SH-SY5Y (cell line): ENCODE measurements around the gene LGALS7B.

Experiments used
- GATA2 ChIP-seq: IDR thresholded peaks from 2 replicates; pipeline ENCODE4 v1.6.1; 2011; ENCODE audit warnings: mild to moderate bottlenecking, low read depth, low read length
- GATA3 ChIP-seq: IDR thresholded peaks from 2 replicates; pipeline ENCODE4 v1.6.1; 2011; ENCODE audit warnings: low read depth, mild to moderate bottlenecking, low read length, moderate library complexity

GRCh38 chr19:38793177-38793576 is 4.2 kb downstream of the LGALS7B start:
- no peak for TF ChIP-seq GATA2
- no peak for TF ChIP-seq GATA3
